Transverse colon (tissue), 4 donors: ENCODE measurements around the gene CTNND2.

Source experiments
- CTCF ChIP-seq, 5 experiments: fragments of 200-600 bp in 3 of 5; fragments of 450-650 bp in 2 of 5; sonication (generic) in 3 of 5; IDR thresholded peaks; 1 replicate in 2 of 5; 2 replicates in 3 of 5; pipeline ENCODE4 v1.5.1; 2016 to 2017; ENCODE audit warnings: antibody characterized with exemption in 5 of 5, inconsistent platforms in 3 of 5, mild to moderate bottlenecking in 2 of 5, moderate library complexity in 1 of 5
- POLR2AphosphoS5 ChIP-seq, 3 donors: sonication (generic); formaldehyde crosslinking; IDR thresholded peaks; one replicate each; pipeline ENCODE4 v1.6.1; 2016; ENCODE audit warnings: antibody characterized with exemption in 3 of 3

GRCh38 chr5:11452852-11453251, 451.4 kb downstream of the CTNND2 start:
- TF ChIP-seq CTCF (IDR thresholded peaks at IDR 0.05) (no peak), POLR2AphosphoS5 (IDR thresholded peaks at IDR 0.05) (no peak)
